Measurements from ENCODE around the gene TDRD3.

GRCh38 chr13:60491531-60491930 lies 94.5 kb downstream of the TDRD3 start:
- no peak for TF ChIP-seq POLR2AphosphoS5 (IDR thresholded peaks at IDR 0.05; ENCODE audit: borderline replicate concordance, low read depth, low read length)
- no peak for TF ChIP-seq FOXP2 (optimal IDR thresholded peaks at IDR 0.05; ENCODE audit: control extremely low read depth, extremely low read length, insufficient read depth)
